GM12878 (cell line): ENCODE measurements around the gene IRX1. TPM values are rescaled to one million over a fixed set of nuclear protein-coding genes. Genes with fewer than 3 reads are reported as not detected.

Experiments
- ATAC-seq: fragments of 200-7000 bp; cut with Tn5 transposase; 3 replicates; pipeline ENCODE4 v1.9.1; 2020; ENCODE audit warnings: mild to moderate bottlenecking, moderate library complexity
- BruUV-seq: library from RNA; stranded (reverse); fragments of 400-500 nt; replicated peaks from 2 replicates; lab custom pipeline; 2021; lab: Mats Ljungman, UMichigan
- CTCF ChIA-PET: fragments of 300-600 bp; sonication (Branson Sonifier 250); formaldehyde crosslinking; extraction: SDS; loops from one replicate; lab custom pipeline; 2021; ENCODE audit warnings: inconsistent platforms; lab: Yijun Ruan, JAX
- POLR2A ChIA-PET: fragments of 350-600 bp; formaldehyde crosslinking; extraction: SDS; loops from one replicate; lab custom pipeline; 2021; ENCODE audit warnings: inconsistent platforms; lab: Charles Lee
- RAD21 ChIA-PET: fragments of 300-600 bp; sonication (Branson Sonifier 250); formaldehyde crosslinking; loops from one replicate; lab custom pipeline; 2023; ENCODE audit warnings: antibody characterized with exemption; ENCODE audit not compliant: unreplicated experiment; lab: Charles Lee
- SMC1A ChIA-PET: fragments of 300-600 bp; sonication (Branson Sonifier 250); formaldehyde crosslinking; loops from one replicate; lab custom pipeline; 2023; ENCODE audit not compliant: unreplicated experiment, uncharacterized antibody; lab: Charles Lee
- DNase-seq: peaks from one replicate; pipeline ENCODE4 v3.0.0-alpha.2; 2011; ENCODE audit warnings: low read depth, low spot score
- FAIRE-seq: peaks from 3 replicates; lab custom pipeline; 2011; peaks lifted over from hg19 to GRCh38; lab: Jason Lieb, UNC
- H2AFZ ChIP-seq: 2 replicates; pipeline ENCODE4 v1.6.0; 2011; ENCODE audit warnings: low read depth, low read length, control low read depth; ENCODE audit not compliant: control insufficient read depth
- H3K27ac ChIP-seq: 2 replicates; pipeline ENCODE4 v1.5.1; 2011; ENCODE audit warnings: control low read depth; ENCODE audit not compliant: control insufficient read depth, insufficient read depth
- H3K27me3 ChIP-seq, 2 experiments: replicated peaks in 1 of 2; 2 replicates each; pipeline versions ENCODE4 v1.6.0 to v1.6.1; 2011; ENCODE audit warnings: low read length in 1 of 2; ENCODE audit not compliant: control insufficient read depth in 2 of 2, insufficient read depth in 2 of 2
- H3K36me3 ChIP-seq, 2 experiments: 2 replicates each; pipeline ENCODE4 v1.5.1; 2011; ENCODE audit warnings: low read length in 1 of 2; ENCODE audit not compliant: control insufficient read depth in 2 of 2, insufficient read depth in 2 of 2
- H3K4me1 ChIP-seq: 2 replicates; pipeline ENCODE4 v1.6.1; 2011; ENCODE audit warnings: mild to moderate bottlenecking, low read length, moderate library complexity, mixed read lengths; ENCODE audit not compliant: control insufficient read depth, insufficient read depth
- H3K4me2 ChIP-seq: 2 replicates; pipeline ENCODE4 v1.6.0; 2011; ENCODE audit warnings: control low read depth; ENCODE audit not compliant: control insufficient read depth, insufficient read depth
- H3K4me3 ChIP-seq: fragments of 200-600 bp; sonication (generic); 2 replicates; pipeline ENCODE4 v1.5.1; 2016
- H3K79me2 ChIP-seq: 2 replicates; pipeline ENCODE4 v1.6.0; 2011; ENCODE audit warnings: low read length; ENCODE audit not compliant: control insufficient read depth, insufficient read depth
- H3K9ac ChIP-seq: 2 replicates; pipeline ENCODE4 v1.8.0; 2011; ENCODE audit warnings: low read length, control low read depth, mixed read lengths; ENCODE audit not compliant: control insufficient read depth, insufficient read depth
- H3K9me3 ChIP-seq: replicated peaks from 3 replicates; pipeline ENCODE4 v1.5.1; 2011; ENCODE audit warnings: mild to moderate bottlenecking, low read length; ENCODE audit not compliant: control insufficient read depth, insufficient read depth
- H4K20me1 ChIP-seq: 2 replicates; pipeline ENCODE4 v1.6.0; 2011; ENCODE audit not compliant: control insufficient read depth, insufficient read depth
- BACH1 ChIP-seq: fragments of 450-650 bp; IDR thresholded peaks from 2 replicates; pipeline ENCODE4 v1.6.1; 2017; ENCODE audit warnings: mild to moderate bottlenecking, borderline replicate concordance
- DPF2 ChIP-seq: fragments of 450-650 bp; IDR thresholded peaks from 2 replicates; pipeline ENCODE4 v1.6.1; 2017; ENCODE audit warnings: mild to moderate bottlenecking
- HDAC6 ChIP-seq: fragments of 200-600 bp; sonication (generic); IDR thresholded peaks from one replicate; pipeline ENCODE4 v1.8.0; 2017; ENCODE audit warnings: antibody characterized with exemption; ENCODE audit not compliant: unreplicated experiment
- MXI1 ChIP-seq: fragments of 150-350 bp; IDR thresholded peaks from 2 replicates; pipeline ENCODE4 v1.6.1; 2011; ENCODE audit warnings: low read depth, mild to moderate bottlenecking, inconsistent platforms, low read length, improper control_type of control experiment
- NFYA ChIP-seq: IDR thresholded peaks from 2 replicates; pipeline ENCODE4 v1.6.1; 2011; ENCODE audit warnings: low read depth, mild to moderate bottlenecking, low read length, improper control_type of control experiment, borderline replicate concordance
- NRF1 ChIP-seq: conservative IDR thresholded peaks from 2 replicates; pipeline ENCODE4 v1.6.1; 2011; ENCODE audit warnings: mild to moderate bottlenecking, low read depth, low read length, improper control_type of control experiment
- POLR2A ChIP-seq: IDR thresholded peaks from 2 replicates; pipeline ENCODE4 v1.6.1; 2011; ENCODE audit warnings: low read depth, mild to moderate bottlenecking, low read length
- POLR2AphosphoS2 ChIP-seq: IDR thresholded peaks from 2 replicates; pipeline ENCODE4 v1.6.1; 2011; ENCODE audit warnings: low read depth, mild to moderate bottlenecking, low read length, improper control_type of control experiment, moderate library complexity
- ZNF24 ChIP-seq: fragments of 450-650 bp; IDR thresholded peaks from 2 replicates; pipeline ENCODE4 v1.6.1; 2017; ENCODE audit warnings: antibody characterized with exemption, mild to moderate bottlenecking
- WGBS: methylation state at CpG from one replicate; pipeline ENCODE4 v1.1.6; 2016; ENCODE audit warnings: low lambda C conversion rate; ENCODE audit not compliant: insufficient replicate concordance, insufficient coverage; ENCODE audit errors: missing lambda C conversion rate; 5-methylcytosine and 5-hydroxymethylcytosine counted together
- in situ Hi-C: fragments of 300-500 bp; cut with MboI; formaldehyde crosslinking; loops from 9 replicates; pipeline ENCODE4 v1.14.3; 2018; ENCODE audit warnings: mixed read lengths
- intact Hi-C: fragments of 100-400 bp; cut with micrococcal nuclease; formaldehyde crosslinking; loops from one replicate; pipeline ENCODE4 v1.14.2; 2022; ENCODE audit not compliant: unreplicated experiment
- polyA plus RNA-seq, 11 experiments: library from polyadenylated mRNA; depleted of rRNA in 4 of 11; unstranded in 6 of 11; stranded (reverse) in 5 of 11; fragments of >200 nt; fragmentation: Nextera tagmentation in 4 of 11; fragmentation: Illumina TruSeq in 1 of 11; extraction: Ambion mirVana in 4 of 11; extraction: Trizol in 1 of 11; gene quantifications; 1 replicate in 1 of 11; 2 replicates in 10 of 11; pipeline versions ENCODE4 v1.2.1 to v1.2.3, GENCODE V29; 2011 to 2016; ENCODE audit warnings: inconsistent platforms in 2 of 11, missing spikeins in 2 of 11, low read depth in 1 of 11
- total RNA-seq, 4 experiments: library from RNA; depleted of rRNA in 3 of 4; stranded (reverse); fragments of >200 nt in 3 of 4; fragmentation: Illumina TruSeq in 1 of 4; extraction: Trizol in 1 of 4; gene quantifications; 2 replicates each; pipeline versions ENCODE4 v1.2.1 to v1.2.3, GENCODE V29; 2013 to 2021
- TF ChIP-seq, protein P1 (sequence below): IDR thresholded peaks from 2 replicates; pipeline ENCODE4 v1.6.1; 2011; ENCODE audit warnings: borderline replicate concordance, low read depth, mild to moderate bottlenecking, moderate library complexity, mixed read lengths, low read length; ENCODE audit not compliant: insufficient read depth; ENCODE audit errors: extremely low read length
- TF ChIP-seq, protein P2 (sequence below): fragments of 450-650 bp; IDR thresholded peaks from 2 replicates; pipeline ENCODE4 v1.6.1; 2018; ENCODE audit warnings: borderline replicate concordance, mild to moderate bottlenecking; ENCODE audit not compliant: partially characterized antibody
- TF ChIP-seq, protein P3 (sequence below): IDR thresholded peaks from 2 replicates; pipeline ENCODE4 v1.6.1; 2012; ENCODE audit warnings: mild to moderate bottlenecking, low read depth, low read length
- TF ChIP-seq, protein P4 (sequence below): IDR thresholded peaks from 2 replicates; pipeline ENCODE4 v1.6.1; 2011; ENCODE audit warnings: mild to moderate bottlenecking, low read depth, low read length, moderate library complexity; ENCODE audit not compliant: insufficient replicate concordance

IRX1 gene
- total and polyA plus RNA-seq, 10 of the 15 experiments (the other 5 are each of a cell fraction or from before 2014, with no cell fraction given): not detected

DNA sequence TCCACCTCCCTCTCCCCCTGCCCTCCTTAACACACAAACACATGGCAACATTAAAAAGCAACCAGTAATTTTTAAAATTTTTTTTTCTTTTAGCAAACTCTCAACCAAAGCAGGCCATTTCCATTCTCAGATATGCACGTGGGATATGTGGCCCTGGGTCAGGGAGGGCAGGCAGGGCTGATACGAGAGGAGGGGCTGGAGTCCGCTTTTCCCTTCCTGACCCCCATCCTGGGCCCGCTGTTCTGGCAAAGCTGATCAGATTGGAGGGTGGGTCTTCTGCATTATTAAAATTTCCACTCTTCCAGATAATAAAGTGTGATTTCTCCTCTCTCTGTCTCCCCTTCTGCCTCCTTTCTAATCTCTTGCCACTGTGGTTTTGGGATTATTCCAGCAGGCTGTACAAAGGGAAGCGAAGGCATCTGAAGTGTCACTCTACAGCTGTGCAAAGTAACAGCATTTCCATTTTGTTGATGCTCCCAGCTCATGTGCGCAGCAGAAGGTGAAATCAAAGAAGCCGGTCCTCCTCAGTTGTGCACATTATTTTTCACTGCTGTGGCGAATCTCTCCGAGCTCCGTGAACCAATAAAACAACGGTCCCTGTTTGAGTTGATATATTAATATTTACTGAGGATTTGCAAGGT is 12.0 kb downstream of the IRX1 start:
- no peaks in the 10 kb centered on the region for H3K27me3 ChIP-seq
- H3K4me1 ChIP-seq: no peaks in the 10 kb centered on the region
- CTCF ChIA-PET: no interaction called here
- H3K4me2 ChIP-seq: no peak overlapping the region
- in situ Hi-C loops (no loop called here), intact Hi-C loops (no loop called here)
- RAD21 ChIA-PET: no interaction called here
- no peaks in the 10 kb centered on the region for H3K36me3 ChIP-seq
- DNase-seq (no peak), ATAC-seq (no peak), FAIRE-seq (no peak)
- WGBS: 22% methylated on average over 11 of the region's 11 CpGs
- no peak overlapping the region for H2AFZ ChIP-seq
- H3K27ac ChIP-seq: no peak overlapping the region
- BruUV-seq: no TSS peak
- no peaks in the 10 kb centered on the region; the same call in 2 of the 3 replicates for H3K9me3 ChIP-seq
- H3K79me2 ChIP-seq: no peaks in the 10 kb centered on the region
- no peaks in the 10 kb centered on the region for H4K20me1 ChIP-seq
- no peak overlapping the region for H3K4me3 ChIP-seq
- POLR2A ChIA-PET: no interaction called here
- no peak overlapping the region for H3K9ac ChIP-seq
- SMC1A ChIA-PET: no interaction called here
- no peak for TF ChIP-seq NFYA
- TF ChIP-seq DPF2: no peak
- no peak for TF ChIP-seq POLR2A
- TF ChIP-seq POLR2AphosphoS2: no peak
- no peak for TF ChIP-seq BACH1
- TF ChIP-seq, protein P1, sequence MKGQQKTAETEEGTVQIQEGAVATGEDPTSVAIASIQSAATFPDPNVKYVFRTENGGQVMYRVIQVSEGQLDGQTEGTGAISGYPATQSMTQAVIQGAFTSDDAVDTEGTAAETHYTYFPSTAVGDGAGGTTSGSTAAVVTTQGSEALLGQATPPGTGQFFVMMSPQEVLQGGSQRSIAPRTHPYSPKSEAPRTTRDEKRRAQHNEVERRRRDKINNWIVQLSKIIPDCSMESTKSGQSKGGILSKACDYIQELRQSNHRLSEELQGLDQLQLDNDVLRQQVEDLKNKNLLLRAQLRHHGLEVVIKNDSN: no peak
- TF ChIP-seq HDAC6: no peak
- TF ChIP-seq, protein P2, sequence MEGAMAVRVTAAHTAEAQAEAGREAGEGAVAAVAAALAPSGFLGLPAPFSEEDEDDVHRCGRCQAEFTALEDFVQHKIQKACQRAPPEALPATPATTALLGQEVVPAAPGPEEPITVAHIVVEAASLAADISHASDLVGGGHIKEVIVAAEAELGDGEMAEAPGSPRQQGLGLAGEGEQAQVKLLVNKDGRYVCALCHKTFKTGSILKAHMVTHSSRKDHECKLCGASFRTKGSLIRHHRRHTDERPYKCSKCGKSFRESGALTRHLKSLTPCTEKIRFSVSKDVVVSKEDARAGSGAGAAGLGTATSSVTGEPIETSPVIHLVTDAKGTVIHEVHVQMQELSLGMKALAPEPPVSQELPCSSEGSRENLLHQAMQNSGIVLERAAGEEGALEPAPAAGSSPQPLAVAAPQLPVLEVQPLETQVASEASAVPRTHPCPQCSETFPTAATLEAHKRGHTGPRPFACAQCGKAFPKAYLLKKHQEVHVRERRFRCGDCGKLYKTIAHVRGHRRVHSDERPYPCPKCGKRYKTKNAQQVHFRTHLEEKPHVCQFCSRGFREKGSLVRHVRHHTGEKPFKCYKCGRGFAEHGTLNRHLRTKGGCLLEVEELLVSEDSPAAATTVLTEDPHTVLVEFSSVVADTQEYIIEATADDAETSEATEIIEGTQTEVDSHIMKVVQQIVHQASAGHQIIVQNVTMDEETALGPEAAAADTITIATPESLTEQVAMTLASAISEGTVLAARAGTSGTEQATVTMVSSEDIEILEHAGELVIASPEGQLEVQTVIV: no peak
- no peak for TF ChIP-seq NRF1
- TF ChIP-seq, protein P3, sequence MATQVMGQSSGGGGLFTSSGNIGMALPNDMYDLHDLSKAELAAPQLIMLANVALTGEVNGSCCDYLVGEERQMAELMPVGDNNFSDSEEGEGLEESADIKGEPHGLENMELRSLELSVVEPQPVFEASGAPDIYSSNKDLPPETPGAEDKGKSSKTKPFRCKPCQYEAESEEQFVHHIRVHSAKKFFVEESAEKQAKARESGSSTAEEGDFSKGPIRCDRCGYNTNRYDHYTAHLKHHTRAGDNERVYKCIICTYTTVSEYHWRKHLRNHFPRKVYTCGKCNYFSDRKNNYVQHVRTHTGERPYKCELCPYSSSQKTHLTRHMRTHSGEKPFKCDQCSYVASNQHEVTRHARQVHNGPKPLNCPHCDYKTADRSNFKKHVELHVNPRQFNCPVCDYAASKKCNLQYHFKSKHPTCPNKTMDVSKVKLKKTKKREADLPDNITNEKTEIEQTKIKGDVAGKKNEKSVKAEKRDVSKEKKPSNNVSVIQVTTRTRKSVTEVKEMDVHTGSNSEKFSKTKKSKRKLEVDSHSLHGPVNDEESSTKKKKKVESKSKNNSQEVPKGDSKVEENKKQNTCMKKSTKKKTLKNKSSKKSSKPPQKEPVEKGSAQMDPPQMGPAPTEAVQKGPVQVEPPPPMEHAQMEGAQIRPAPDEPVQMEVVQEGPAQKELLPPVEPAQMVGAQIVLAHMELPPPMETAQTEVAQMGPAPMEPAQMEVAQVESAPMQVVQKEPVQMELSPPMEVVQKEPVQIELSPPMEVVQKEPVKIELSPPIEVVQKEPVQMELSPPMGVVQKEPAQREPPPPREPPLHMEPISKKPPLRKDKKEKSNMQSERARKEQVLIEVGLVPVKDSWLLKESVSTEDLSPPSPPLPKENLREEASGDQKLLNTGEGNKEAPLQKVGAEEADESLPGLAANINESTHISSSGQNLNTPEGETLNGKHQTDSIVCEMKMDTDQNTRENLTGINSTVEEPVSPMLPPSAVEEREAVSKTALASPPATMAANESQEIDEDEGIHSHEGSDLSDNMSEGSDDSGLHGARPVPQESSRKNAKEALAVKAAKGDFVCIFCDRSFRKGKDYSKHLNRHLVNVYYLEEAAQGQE: no peak
- TF ChIP-seq, protein P4, sequence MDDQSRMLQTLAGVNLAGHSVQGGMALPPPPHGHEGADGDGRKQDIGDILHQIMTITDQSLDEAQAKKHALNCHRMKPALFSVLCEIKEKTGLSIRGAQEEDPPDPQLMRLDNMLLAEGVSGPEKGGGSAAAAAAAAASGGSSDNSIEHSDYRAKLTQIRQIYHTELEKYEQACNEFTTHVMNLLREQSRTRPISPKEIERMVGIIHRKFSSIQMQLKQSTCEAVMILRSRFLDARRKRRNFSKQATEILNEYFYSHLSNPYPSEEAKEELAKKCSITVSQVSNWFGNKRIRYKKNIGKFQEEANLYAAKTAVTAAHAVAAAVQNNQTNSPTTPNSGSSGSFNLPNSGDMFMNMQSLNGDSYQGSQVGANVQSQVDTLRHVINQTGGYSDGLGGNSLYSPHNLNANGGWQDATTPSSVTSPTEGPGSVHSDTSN: no peak
- TF ChIP-seq ZNF24: no peak
- TF ChIP-seq MXI1: no peak
